Measurements from ENCODE around the gene DOC2A.
"Not testable (repeated sequence)": the region's sequence is repeated elsewhere in the genome, so short reads cannot be mapped to it uniquely, and the experiment has no call there.

Gene DOC2A

DNA sequence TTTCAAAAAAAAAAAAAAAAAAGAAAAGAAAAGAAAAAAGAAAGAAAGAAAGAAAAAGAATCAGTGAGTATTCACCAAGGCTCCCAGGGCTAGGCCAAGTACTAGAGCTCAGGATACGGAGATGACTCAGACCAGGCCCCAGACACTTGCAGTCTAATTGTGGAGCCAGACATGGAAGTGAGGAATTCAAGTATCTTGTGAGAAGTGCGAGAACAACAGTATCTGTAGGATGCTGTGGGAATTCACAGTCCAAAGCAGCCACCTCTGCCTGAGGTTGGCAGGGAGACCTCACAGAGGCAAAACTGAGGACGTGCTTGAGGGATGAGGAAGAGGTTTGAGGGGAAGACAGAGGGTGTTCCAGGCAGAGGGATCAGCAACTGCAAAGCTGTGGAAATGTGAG, 40.7 kb upstream of the DOC2A start:
- DNase-seq (ENCODE audit: low read depth): peak; percentile 60
- no peak overlapping the region for H3K4me3 ChIP-seq (ENCODE audit: control insufficient read depth, low read depth, low read length)
- TF ChIP-seq, protein P1, sequence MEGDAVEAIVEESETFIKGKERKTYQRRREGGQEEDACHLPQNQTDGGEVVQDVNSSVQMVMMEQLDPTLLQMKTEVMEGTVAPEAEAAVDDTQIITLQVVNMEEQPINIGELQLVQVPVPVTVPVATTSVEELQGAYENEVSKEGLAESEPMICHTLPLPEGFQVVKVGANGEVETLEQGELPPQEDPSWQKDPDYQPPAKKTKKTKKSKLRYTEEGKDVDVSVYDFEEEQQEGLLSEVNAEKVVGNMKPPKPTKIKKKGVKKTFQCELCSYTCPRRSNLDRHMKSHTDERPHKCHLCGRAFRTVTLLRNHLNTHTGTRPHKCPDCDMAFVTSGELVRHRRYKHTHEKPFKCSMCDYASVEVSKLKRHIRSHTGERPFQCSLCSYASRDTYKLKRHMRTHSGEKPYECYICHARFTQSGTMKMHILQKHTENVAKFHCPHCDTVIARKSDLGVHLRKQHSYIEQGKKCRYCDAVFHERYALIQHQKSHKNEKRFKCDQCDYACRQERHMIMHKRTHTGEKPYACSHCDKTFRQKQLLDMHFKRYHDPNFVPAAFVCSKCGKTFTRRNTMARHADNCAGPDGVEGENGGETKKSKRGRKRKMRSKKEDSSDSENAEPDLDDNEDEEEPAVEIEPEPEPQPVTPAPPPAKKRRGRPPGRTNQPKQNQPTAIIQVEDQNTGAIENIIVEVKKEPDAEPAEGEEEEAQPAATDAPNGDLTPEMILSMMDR (conservative IDR thresholded peaks at IDR 0.05; ENCODE audit: control insufficient read depth, insufficient read depth, low read depth, low read length): no peak

DNA sequence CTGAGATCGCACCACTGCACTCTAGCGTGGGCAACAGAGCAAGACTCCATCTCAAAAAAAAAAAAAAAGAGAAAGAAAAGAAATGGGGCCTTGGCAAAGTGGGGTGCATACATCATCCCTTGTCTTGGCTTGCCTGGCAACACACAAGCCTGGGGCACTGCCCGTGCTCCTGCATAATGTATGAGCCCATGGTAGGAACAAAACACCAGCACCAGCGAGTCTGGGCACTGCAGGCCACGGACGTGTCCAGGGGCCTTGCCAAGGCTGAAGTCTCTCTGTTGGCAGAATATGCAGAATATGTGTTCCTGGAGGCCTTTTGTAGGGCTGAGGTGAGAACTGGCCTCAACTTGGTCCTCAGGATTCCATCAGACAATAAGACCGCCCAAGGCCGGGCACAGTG, 39.0 kb upstream of the DOC2A start:
- H3K4me3 ChIP-seq (ENCODE audit: control insufficient read depth, low read depth, low read length): no peak overlapping the region
- TF ChIP-seq, protein P1 (conservative IDR thresholded peaks at IDR 0.05; ENCODE audit: control insufficient read depth, insufficient read depth, low read depth, low read length): no peak
- no peak for DNase-seq (ENCODE audit: low read depth)

DNA sequence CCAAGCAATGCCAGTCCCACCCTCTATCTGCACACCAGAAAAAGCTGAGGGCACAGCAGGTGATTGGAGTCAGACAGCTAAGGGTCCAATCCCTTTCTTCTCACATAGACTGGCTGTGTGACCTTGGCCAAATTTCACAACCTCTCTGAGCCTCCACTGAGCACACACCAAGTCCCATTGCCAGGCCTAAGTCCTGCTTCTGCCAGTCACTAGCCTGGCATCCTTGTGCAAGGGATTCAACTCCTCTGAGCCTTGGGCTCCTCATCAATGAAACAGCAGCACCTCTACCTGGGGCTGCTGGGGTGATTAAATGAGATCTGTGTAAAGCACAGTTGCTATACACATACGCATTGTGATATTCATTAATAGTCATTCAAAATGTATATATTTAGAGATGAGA, 35.8 kb upstream of the DOC2A start:
- DNase-seq (ENCODE audit: low read depth): no peak
- TF ChIP-seq, protein P1 (conservative IDR thresholded peaks at IDR 0.05; ENCODE audit: control insufficient read depth, insufficient read depth, low read depth, low read length): no peak
- H3K4me3 ChIP-seq (ENCODE audit: control insufficient read depth, low read depth, low read length): no peak overlapping the region

DNA sequence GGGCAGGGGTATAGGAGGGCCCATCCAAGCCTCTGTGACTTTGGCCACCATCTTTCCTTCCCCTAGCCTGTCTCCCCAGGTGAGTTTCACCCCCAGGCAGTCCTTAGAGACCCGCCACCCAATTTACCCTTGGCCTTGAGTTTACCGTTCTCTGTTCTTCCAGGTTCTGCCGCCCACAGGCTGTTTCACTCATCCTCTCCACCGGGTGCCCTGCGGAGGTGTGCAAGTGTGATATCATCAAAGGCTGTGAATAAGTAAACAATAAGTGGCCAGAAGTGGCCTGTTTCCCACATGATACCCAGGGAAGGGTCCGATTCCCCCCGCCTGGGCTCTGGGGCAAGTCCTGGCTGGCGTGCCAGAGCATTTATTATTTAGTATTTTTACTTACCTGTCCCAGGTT, 35.4 kb upstream of the DOC2A start:
- H3K4me3 ChIP-seq (ENCODE audit: control insufficient read depth, low read depth, low read length): no peak overlapping the region
- TF ChIP-seq, protein P1 (conservative IDR thresholded peaks at IDR 0.05; ENCODE audit: control insufficient read depth, insufficient read depth, low read depth, low read length): no peak
- no peak for DNase-seq (ENCODE audit: low read depth)

DNA sequence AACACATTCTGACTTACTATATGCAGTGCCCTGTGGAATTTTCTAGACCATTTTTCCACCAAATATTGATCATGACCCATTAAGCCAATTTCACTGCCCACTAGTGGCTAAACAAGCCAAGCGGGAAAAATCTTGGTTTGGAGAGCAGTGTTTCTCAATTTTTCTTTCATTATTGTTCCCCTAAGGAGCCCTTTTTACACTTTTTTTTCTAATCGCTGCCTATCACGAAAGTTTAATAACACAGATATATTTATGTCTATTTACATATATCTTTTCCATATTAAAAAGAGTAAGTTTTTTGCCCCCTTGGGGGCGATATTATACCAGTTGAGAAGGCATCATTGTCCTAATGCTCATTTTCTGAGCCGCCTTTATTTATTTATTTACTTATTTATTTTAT, 31.0 kb upstream of the DOC2A start:
- H3K4me3 ChIP-seq (ENCODE audit: control insufficient read depth, low read depth, low read length): no peak overlapping the region
- peak; percentile 50 for DNase-seq (ENCODE audit: low read depth)
- TF ChIP-seq, protein P1 (conservative IDR thresholded peaks at IDR 0.05; ENCODE audit: control insufficient read depth, insufficient read depth, low read depth, low read length): peak; percentile 27

DNA sequence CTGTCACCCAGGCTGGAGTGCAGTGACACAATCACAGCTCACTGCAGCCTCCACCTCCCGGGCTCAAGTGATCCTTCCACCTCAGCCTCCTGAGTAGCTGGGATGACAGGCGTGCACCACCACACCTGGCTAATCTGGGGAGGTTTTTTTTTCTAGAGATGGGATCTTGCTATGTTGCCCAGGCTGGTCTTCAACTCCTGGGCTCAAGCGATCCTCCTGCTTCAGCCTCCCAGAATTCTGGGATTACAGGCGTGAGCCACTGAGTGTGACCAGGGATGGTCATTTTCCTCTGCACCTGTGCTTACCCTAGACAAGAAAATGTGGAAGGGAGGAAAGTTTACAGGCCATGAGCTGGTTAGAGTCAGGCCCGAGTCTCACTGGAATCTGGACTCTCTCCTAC, 29.9 kb upstream of the DOC2A start:
- DNase-seq (ENCODE audit: low read depth); H3K4me3 ChIP-seq (ENCODE audit: control insufficient read depth, low read depth, low read length): not testable (repeated sequence)

DNA sequence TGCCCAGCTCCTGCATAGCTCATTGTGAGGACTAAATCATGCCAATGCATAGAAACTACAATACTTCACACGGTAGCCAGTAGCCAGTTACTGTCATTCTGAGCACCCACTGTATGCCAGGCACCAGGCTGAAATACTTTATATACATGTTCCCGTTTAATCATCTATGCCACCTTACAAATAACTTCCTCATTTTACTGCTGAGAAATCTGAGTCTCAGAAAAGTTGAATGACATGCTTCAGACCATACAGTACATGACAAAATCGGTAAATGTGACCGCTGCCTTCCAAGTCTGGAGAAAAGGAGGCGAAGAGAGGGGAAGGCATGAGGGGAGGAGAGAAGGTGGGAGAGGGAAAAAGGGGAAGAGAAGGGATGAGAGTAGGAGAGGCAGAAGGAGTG, 29.4 kb upstream of the DOC2A start:
- TF ChIP-seq, protein P1 (conservative IDR thresholded peaks at IDR 0.05; ENCODE audit: control insufficient read depth, insufficient read depth, low read depth, low read length): no peak
- no peak overlapping the region for H3K4me3 ChIP-seq (ENCODE audit: control insufficient read depth, low read depth, low read length)
- no peak for DNase-seq (ENCODE audit: low read depth)
